SK-N-SH treated with all-trans-retinoic acid at 6 μM for 48 hours (cell line): Measurements from ENCODE around the gene MXRA7.

Source experiments
- CSDC2 ChIP-seq: fragments of 250-450 bp; sonication (Bioruptor Pico); IDR thresholded peaks from 2 replicates; pipeline ENCODE4 v1.5.0; 2020; ENCODE audit warnings: mild to moderate bottlenecking, moderate library complexity
- ESRRG ChIP-seq: fragments of 250-450 bp; sonication (Bioruptor Pico); IDR thresholded peaks from 2 replicates; pipeline ENCODE4 v1.6.1; 2021; ENCODE audit warnings: mild to moderate bottlenecking
- TCF4 ChIP-seq: fragments of 250-450 bp; sonication (Bioruptor Pico); IDR thresholded peaks from 2 replicates; pipeline ENCODE4 v1.8.0; 2021; ENCODE audit warnings: mild to moderate bottlenecking, moderate library complexity, borderline replicate concordance
- ZFP30 ChIP-seq: fragments of 450-650 bp; formaldehyde crosslinking; IDR thresholded peaks from 2 replicates; pipeline ENCODE4 v1.5.0; 2022; ENCODE audit warnings: mild to moderate bottlenecking, moderate library complexity

GRCh38 chr17:76721463-76721862 is 10.7 kb upstream of the MXRA7 start:
- TF ChIP-seq ZFP30 (CRISPR knock-in tag) (no peak), CSDC2 (CRISPR knock-in tag) (no peak), TCF4 (CRISPR knock-in tag) (no peak), ESRRG (no peak)
